Nucleus accumbens (tissue), 56 donors: ENCODE data around the gene FGFR2.

Experiments
- DNase-seq, 56 donors: peaks; one replicate each; lab custom pipeline; 2025; lab: John Stamatoyannopoulos, UW

FGFR2 gene

DNA sequence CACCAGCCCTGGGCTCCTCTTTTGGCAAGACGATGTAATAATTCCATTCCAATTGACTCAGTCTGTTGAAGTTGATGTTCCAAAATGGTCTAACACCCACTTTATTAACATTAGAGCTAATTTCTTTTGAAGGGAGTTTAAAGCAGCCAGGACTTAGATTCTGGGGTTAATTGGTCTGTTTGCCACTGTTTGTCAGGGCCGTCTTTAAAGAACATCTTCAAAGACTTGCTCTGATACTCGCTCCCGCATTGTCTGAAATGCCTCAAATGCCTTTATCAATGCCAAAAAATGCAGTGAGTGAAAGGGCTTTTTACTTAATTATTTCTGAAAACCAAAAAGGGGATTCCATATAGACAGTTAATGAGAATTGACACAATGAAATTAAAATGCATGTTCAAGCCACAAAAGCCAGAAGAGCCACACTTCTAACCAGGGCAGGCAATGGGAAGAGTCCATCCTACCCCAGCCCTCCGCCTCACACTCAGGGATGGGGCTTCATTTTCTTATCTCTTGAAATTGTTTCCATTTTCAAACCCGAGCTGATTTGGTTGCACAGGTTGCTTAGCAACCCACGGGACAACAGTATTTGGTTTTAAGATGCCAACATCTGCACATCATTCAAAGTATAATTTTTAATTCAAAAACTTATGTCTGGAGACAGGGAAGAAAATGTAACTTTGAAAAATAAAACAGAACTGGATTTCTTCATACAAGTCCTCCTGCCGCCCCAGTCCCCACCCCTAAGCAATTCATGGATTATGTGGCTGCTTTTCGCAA is 163.0 kb downstream of the FGFR2 start:
- no peak for DNase-seq

DNA sequence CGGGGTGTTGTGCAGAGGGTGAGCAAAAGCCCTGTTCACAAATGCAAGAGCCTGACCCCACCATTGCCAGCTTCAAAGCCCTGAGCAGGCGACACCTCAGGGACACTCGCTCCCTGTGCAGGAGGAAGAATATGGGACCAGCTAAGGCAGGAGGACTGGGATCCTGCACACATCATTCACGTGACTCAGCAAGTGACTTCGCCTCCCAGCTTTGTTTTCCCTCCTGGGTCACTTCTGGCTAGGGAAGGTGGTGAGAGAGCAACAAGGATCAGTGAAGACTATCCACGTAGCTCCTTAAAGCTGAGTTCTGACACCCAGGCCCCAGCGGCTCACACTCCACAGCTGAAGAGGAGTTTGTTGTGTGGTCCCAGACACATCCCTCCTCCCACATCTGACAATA is 164.3 kb downstream of the FGFR2 start:
- no peak for DNase-seq

DNA sequence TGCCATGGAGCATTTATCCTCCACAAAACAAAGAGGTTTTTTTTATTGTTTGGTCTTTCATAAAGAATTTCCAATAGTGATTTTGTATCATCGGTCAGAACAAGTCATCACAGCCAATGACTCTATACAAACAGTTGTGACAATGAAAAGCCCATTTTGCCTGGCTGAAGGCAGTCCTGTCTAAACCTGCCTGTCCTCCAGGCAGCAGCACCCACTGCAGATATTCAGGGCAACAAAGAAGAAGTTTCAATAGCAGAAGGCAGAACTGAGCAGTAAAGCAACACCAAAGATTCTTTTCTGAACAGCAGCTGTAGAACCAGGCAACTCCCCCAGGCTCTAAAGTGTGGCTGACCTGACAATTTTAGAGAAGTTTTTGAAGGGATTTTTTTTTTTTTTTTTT is 169.4 kb downstream of the FGFR2 start:
- DNase-seq = no peak
